ENCODE results near the gene BAK1. TPM values are rescaled to one million over a fixed set of nuclear protein-coding genes. Genes with fewer than 3 reads are reported as not detected.

BAK1 gene
- total and polyA plus RNA-seq, 2 of the 13 experiments (the other 11 are each of a cell fraction or from before 2014, with no cell fraction given): 15.0 to 23.8 TPM

GRCh38 chr6:33613146-33613794 lies 33.2 kb upstream of the BAK1 start (continued):
- TF ChIP-seq, protein P1, sequence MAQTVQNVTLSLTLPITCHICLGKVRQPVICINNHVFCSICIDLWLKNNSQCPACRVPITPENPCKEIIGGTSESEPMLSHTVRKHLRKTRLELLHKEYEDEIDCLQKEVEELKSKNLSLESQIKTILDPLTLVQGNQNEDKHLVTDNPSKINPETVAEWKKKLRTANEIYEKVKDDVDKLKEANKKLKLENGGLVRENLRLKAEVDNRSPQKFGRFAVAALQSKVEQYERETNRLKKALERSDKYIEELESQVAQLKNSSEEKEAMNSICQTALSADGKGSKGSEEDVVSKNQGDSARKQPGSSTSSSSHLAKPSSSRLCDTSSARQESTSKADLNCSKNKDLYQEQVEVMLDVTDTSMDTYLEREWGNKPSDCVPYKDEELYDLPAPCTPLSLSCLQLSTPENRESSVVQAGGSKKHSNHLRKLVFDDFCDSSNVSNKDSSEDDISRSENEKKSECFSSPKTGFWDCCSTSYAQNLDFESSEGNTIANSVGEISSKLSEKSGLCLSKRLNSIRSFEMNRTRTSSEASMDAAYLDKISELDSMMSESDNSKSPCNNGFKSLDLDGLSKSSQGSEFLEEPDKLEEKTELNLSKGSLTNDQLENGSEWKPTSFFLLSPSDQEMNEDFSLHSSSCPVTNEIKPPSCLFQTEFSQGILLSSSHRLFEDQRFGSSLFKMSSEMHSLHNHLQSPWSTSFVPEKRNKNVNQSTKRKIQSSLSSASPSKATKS (CRISPR knock-in tag; IDR thresholded peaks at IDR 0.05): no peak
- TF ChIP-seq ZNF644 (CRISPR knock-in tag; IDR thresholded peaks at IDR 0.05; ENCODE audit: low read depth) (peak; percentile 49; the same call in 1 of the 2 replicates), IRF9 (CRISPR knock-in tag; IDR thresholded peaks at IDR 0.05; ENCODE audit: borderline replicate concordance) (0 out of 2 replicates have a peak, but pooled peaks have one; percentile 69), ZBTB43 (CRISPR knock-in tag; conservative IDR thresholded peaks at IDR 0.05) (peak; percentile 87; the same call in 1 of the 2 replicates), PHF8 (CRISPR knock-in tag; IDR thresholded peaks at IDR 0.05) (0 out of 2 replicates have a peak, but pooled peaks have one; percentile 18), PPARG (CRISPR knock-in tag; conservative IDR thresholded peaks at IDR 0.05) (peak; percentile 53; the same call in 1 of the 2 replicates), ZNF34 (CRISPR knock-in tag; IDR thresholded peaks at IDR 0.05; ENCODE audit: borderline replicate concordance) (no peak), HDAC1 (CRISPR knock-in tag; IDR thresholded peaks at IDR 0.05) (peak; percentile 73), SOX5 (CRISPR knock-in tag; IDR thresholded peaks at IDR 0.05; ENCODE audit: borderline replicate concordance) (peak; percentile 70; the same call in 1 of the 2 replicates), ZNF343 (CRISPR knock-in tag; IDR thresholded peaks at IDR 0.05) (peak; percentile 76; the same call in 1 of the 2 replicates), CBFB (CRISPR knock-in tag; IDR thresholded peaks at IDR 0.05) (peak; percentile 14; the same call in 1 of the 2 replicates), PITX1 (CRISPR knock-in tag; IDR thresholded peaks at IDR 0.05) (peak; percentile 54; the same call in 1 of the 2 replicates)
- TF ChIP-seq, protein P2, sequence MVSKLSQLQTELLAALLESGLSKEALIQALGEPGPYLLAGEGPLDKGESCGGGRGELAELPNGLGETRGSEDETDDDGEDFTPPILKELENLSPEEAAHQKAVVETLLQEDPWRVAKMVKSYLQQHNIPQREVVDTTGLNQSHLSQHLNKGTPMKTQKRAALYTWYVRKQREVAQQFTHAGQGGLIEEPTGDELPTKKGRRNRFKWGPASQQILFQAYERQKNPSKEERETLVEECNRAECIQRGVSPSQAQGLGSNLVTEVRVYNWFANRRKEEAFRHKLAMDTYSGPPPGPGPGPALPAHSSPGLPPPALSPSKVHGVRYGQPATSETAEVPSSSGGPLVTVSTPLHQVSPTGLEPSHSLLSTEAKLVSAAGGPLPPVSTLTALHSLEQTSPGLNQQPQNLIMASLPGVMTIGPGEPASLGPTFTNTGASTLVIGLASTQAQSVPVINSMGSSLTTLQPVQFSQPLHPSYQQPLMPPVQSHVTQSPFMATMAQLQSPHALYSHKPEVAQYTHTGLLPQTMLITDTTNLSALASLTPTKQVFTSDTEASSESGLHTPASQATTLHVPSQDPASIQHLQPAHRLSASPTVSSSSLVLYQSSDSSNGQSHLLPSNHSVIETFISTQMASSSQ (IDR thresholded peaks at IDR 0.05; ENCODE audit: low read depth): no peak
- TF ChIP-seq, protein P2 (CRISPR knock-in tag; IDR thresholded peaks at IDR 0.05; ENCODE audit: borderline replicate concordance): peak; percentile 74; the same call in 1 of the 2 replicates
- TF ChIP-seq, protein P3, sequence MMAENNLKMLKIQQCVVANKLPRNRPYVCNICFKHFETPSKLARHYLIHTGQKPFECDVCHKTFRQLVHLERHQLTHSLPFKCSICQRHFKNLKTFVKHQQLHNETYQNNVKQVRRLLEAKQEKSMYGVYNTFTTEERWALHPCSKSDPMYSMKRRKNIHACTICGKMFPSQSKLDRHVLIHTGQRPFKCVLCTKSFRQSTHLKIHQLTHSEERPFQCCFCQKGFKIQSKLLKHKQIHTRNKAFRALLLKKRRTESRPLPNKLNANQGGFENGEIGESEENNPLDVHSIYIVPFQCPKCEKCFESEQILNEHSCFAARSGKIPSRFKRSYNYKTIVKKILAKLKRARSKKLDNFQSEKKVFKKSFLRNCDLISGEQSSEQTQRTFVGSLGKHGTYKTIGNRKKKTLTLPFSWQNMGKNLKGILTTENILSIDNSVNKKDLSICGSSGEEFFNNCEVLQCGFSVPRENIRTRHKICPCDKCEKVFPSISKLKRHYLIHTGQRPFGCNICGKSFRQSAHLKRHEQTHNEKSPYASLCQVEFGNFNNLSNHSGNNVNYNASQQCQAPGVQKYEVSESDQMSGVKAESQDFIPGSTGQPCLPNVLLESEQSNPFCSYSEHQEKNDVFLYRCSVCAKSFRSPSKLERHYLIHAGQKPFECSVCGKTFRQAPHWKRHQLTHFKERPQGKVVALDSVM (CRISPR knock-in tag; IDR thresholded peaks at IDR 0.05): no peak
- TF ChIP-seq, protein P4, sequence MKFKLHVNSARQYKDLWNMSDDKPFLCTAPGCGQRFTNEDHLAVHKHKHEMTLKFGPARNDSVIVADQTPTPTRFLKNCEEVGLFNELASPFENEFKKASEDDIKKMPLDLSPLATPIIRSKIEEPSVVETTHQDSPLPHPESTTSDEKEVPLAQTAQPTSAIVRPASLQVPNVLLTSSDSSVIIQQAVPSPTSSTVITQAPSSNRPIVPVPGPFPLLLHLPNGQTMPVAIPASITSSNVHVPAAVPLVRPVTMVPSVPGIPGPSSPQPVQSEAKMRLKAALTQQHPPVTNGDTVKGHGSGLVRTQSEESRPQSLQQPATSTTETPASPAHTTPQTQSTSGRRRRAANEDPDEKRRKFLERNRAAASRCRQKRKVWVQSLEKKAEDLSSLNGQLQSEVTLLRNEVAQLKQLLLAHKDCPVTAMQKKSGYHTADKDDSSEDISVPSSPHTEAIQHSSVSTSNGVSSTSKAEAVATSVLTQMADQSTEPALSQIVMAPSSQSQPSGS (CRISPR knock-in tag; IDR thresholded peaks at IDR 0.05): 0 out of 2 replicates have a peak, but pooled peaks have one; percentile 14

Measured in HepG2 (cell line).